HepG2 (cell line): Measurements from ENCODE around the gene LCN12. TPM values are rescaled to one million over a fixed set of nuclear protein-coding genes. Genes with fewer than 3 reads are reported as not detected.

ENCODE experiments used
- ATAC-seq: fragments of 200-7000 bp; cut with Tn5 transposase; 3 replicates; pipeline ENCODE4 v1.9.1; 2020; ENCODE audit warnings: mild to moderate bottlenecking, moderate library complexity
- BruUV-seq: library from RNA; stranded (reverse); fragments of 400-500 nt; replicated peaks from 2 replicates; lab custom pipeline; 2021; lab: Mats Ljungman, UMichigan
- CTCF ChIA-PET: fragments of 300-600 bp; formaldehyde crosslinking; extraction: SDS; loops from one replicate; lab custom pipeline; 2021; ENCODE audit warnings: low total read pairs, inconsistent platforms, low intra/inter-chr PET ratio; lab: Yijun Ruan, JAX
- POLR2A ChIA-PET: fragments of 350-600 bp; sonication (Branson Sonifier 250); formaldehyde crosslinking; loops from one replicate; lab custom pipeline; 2020; ENCODE audit warnings: antibody characterized with exemption, inconsistent platforms; lab: Yijun Ruan, JAX
- DNase-seq: peaks from one replicate; pipeline ENCODE4 v3.0.0-alpha.2; 2015; ENCODE audit warnings: low spot score
- FAIRE-seq: peaks from 3 replicates; lab custom pipeline; 2011; peaks lifted over from hg19 to GRCh38; lab: Jason Lieb, UNC
- H2AFZ ChIP-seq: one replicate; pipeline ENCODE4 v1.6.1; 2011; ENCODE audit warnings: low read length, inconsistent platforms
- H3K27ac ChIP-seq: fragments of 300-600 bp; 3 replicates; pipeline ENCODE4 v1.8.0; 2011; ENCODE audit warnings: mixed run types, mild to moderate bottlenecking, mixed read lengths, low read length, inconsistent platforms; ENCODE audit not compliant: insufficient read depth; ENCODE audit errors: extremely low read length
- H3K27me3 ChIP-seq, 2 experiments: fragments of 200-600 bp in 1 of 2; 2 replicates in 1 of 2; 3 replicates in 1 of 2; pipeline versions ENCODE4 v1.6.0 to v1.8.0; 2011; ENCODE audit warnings: low read length in 2 of 2, mild to moderate bottlenecking in 2 of 2, moderate library complexity in 2 of 2, inconsistent platforms in 1 of 2; ENCODE audit not compliant: insufficient read depth in 2 of 2, control insufficient read depth in 1 of 2
- H3K36me3 ChIP-seq, 2 experiments: fragments of 200-600 bp in 1 of 2; replicated peaks in 1 of 2; 2 replicates in 1 of 2; 3 replicates in 1 of 2; pipeline versions ENCODE4 v1.5.1 to v1.8.0; 2011; ENCODE audit warnings: low read length in 2 of 2, inconsistent platforms in 1 of 2; ENCODE audit not compliant: insufficient read depth in 2 of 2, control insufficient read depth in 1 of 2
- H3K4me1 ChIP-seq: 2 replicates; pipeline ENCODE4 v1.5.1; 2012; ENCODE audit warnings: low read length, inconsistent platforms; ENCODE audit not compliant: insufficient read depth
- H3K4me2 ChIP-seq: 2 replicates; pipeline ENCODE4 v1.6.0; 2011; ENCODE audit warnings: low read depth, low read length, inconsistent platforms
- H3K4me3 ChIP-seq, 3 experiments: fragments of 200-600 bp in 1 of 3; sonication (generic), shearing (Covaris generic) in 1 of 3; replicated peaks in 1 of 3; 2 replicates each; pipeline ENCODE4 v1.5.1; 2011 to 2016; ENCODE audit warnings: low read length in 3 of 3, inconsistent platforms in 2 of 3, low read depth in 2 of 3, mild to moderate bottlenecking in 2 of 3, control low read depth in 1 of 3, mixed read lengths in 1 of 3; ENCODE audit not compliant: insufficient read depth in 1 of 3
- H3K79me2 ChIP-seq: one replicate; pipeline ENCODE4 v1.6.1; 2011; ENCODE audit warnings: low read length, inconsistent platforms; ENCODE audit not compliant: insufficient read depth
- H3K9ac ChIP-seq: 2 replicates; pipeline ENCODE4 v1.6.0; 2011; ENCODE audit warnings: mild to moderate bottlenecking, low read depth, low read length, inconsistent platforms; ENCODE audit not compliant: insufficient read depth
- H3K9me3 ChIP-seq: 2 replicates; pipeline ENCODE4 v1.5.1; 2012; ENCODE audit warnings: mild to moderate bottlenecking, low read length
- H4K20me1 ChIP-seq: 2 replicates; pipeline ENCODE4 v1.6.0; 2011; ENCODE audit warnings: inconsistent platforms, mild to moderate bottlenecking, low read length, moderate library complexity; ENCODE audit not compliant: insufficient read depth
- FOXO4 ChIP-seq: sonication (generic); formaldehyde crosslinking; conservative IDR thresholded peaks from 2 replicates; pipeline ENCODE4 v1.8.1; 2023; ENCODE audit warnings: missing genetic modification reagents
- GATA4 ChIP-seq: sonication (generic); IDR thresholded peaks from 2 replicates; pipeline ENCODE4 v1.6.1; 2016; ENCODE audit warnings: antibody characterized with exemption, low read depth, borderline replicate concordance
- KDM5B ChIP-seq: sonication (generic); formaldehyde crosslinking; IDR thresholded peaks from 2 replicates; pipeline ENCODE4 v1.4.0; 2020; ENCODE audit warnings: missing genetic modification reagents, mild to moderate bottlenecking, borderline replicate concordance
- MAX ChIP-seq: IDR thresholded peaks from 2 replicates; pipeline ENCODE4 v1.6.1; 2012; ENCODE audit warnings: inconsistent platforms
- MAZ ChIP-seq, 2 experiments: sonication (generic) in 1 of 2; formaldehyde crosslinking in 1 of 2; IDR thresholded peaks; 2 replicates each; pipeline versions ENCODE4 v1.5.0 to v1.6.1; 2012 to 2020; ENCODE audit warnings: low read depth in 2 of 2, mild to moderate bottlenecking in 2 of 2, borderline replicate concordance in 1 of 2, improper control_type of control experiment in 1 of 2, low read length in 1 of 2, missing genetic modification reagents in 1 of 2, moderate library complexity in 1 of 2
- MEIS2 ChIP-seq: sonication (generic); formaldehyde crosslinking; IDR thresholded peaks from 2 replicates; pipeline ENCODE4 v1.9.0; 2021; ENCODE audit warnings: mild to moderate bottlenecking, missing genetic modification reagents
- MXI1 ChIP-seq: IDR thresholded peaks from 3 replicates; pipeline ENCODE4 v1.6.1; 2012; ENCODE audit warnings: low read depth, low read length, inconsistent platforms, borderline replicate concordance
- SAP130 ChIP-seq: IDR thresholded peaks from 2 replicates; pipeline ENCODE4 v1.6.1; 2016; ENCODE audit warnings: low read depth
- SATB2 ChIP-seq: sonication (generic); formaldehyde crosslinking; IDR thresholded peaks from 2 replicates; pipeline ENCODE4 v1.5.0; 2020; ENCODE audit warnings: missing genetic modification reagents
- STAG1 ChIP-seq: sonication (generic); formaldehyde crosslinking; IDR thresholded peaks from 2 replicates; pipeline ENCODE4 v1.4.0; 2020; ENCODE audit warnings: missing genetic modification reagents
- TMF1 ChIP-seq: sonication (generic); formaldehyde crosslinking; IDR thresholded peaks from 2 replicates; pipeline ENCODE4 v1.8.1; 2022; ENCODE audit warnings: low read depth, missing genetic modification reagents
- WIZ ChIP-seq: sonication (generic); formaldehyde crosslinking; IDR thresholded peaks from 2 replicates; pipeline ENCODE4 v1.5.1; 2020; ENCODE audit warnings: mild to moderate bottlenecking, missing genetic modification reagents
- ZNF256 ChIP-seq: sonication (generic); formaldehyde crosslinking; conservative IDR thresholded peaks from 2 replicates; pipeline ENCODE4 v1.4.0; 2020; ENCODE audit warnings: missing genetic modification reagents
- ZNF274 ChIP-seq: sonication (generic); formaldehyde crosslinking; IDR thresholded peaks from 2 replicates; pipeline ENCODE4 v1.5.1; 2020; ENCODE audit warnings: mild to moderate bottlenecking, missing genetic modification reagents
- ZNF496 ChIP-seq: sonication (generic); formaldehyde crosslinking; IDR thresholded peaks from 2 replicates; pipeline ENCODE4 v1.8.1; 2023; ENCODE audit warnings: mild to moderate bottlenecking, moderate library complexity, missing genetic modification reagents; ENCODE audit not compliant: insufficient replicate concordance
- ZNF615 ChIP-seq: sonication (generic); formaldehyde crosslinking; IDR thresholded peaks from 2 replicates; pipeline ENCODE4 v1.5.0; 2020; ENCODE audit warnings: mild to moderate bottlenecking, missing genetic modification reagents, borderline replicate concordance
- ZNF83 ChIP-seq: sonication (generic); formaldehyde crosslinking; IDR thresholded peaks from 2 replicates; pipeline ENCODE4 v1.4.0; 2020; ENCODE audit warnings: missing genetic modification reagents, mild to moderate bottlenecking, borderline replicate concordance
- WGBS: methylation state at CpG from one replicate; pipeline ENCODE4 v1.1.6; 2017; ENCODE audit warnings: low lambda C conversion rate; 5-methylcytosine and 5-hydroxymethylcytosine counted together
- in situ Hi-C: cut with HindIII; loops from 2 replicates; pipeline ENCODE4 v1.10.0; 2017; ENCODE audit warnings: low pct_unique_long_range_greater_than_20kb; ENCODE audit not compliant: extremely low pct_ligation_motif_present
- intact Hi-C: fragments of 100-400 bp; cut with micrococcal nuclease; formaldehyde crosslinking; loops from one replicate; pipeline ENCODE4 v1.10.0; 2022; ENCODE audit not compliant: unreplicated experiment
- polyA plus RNA-seq, 8 experiments: library from polyadenylated mRNA; depleted of rRNA in 3 of 8; stranded (reverse) in 7 of 8; unstranded in 1 of 8; fragments of >200 nt; fragmentation: Illumina TruSeq in 4 of 8; extraction: Trizol in 4 of 8; gene quantifications; 2 replicates each; pipeline versions ENCODE4 v1.2.1 to v1.2.3, GENCODE V29; 2011 to 2016; ENCODE audit warnings: low read depth in 4 of 8, missing spikeins in 1 of 8, mixed read lengths in 1 of 8; ENCODE audit not compliant: insufficient read depth in 1 of 8
- total RNA-seq, 5 experiments: library from RNA; depleted of rRNA; stranded (reverse); fragments of >200 nt; fragmentation: Illumina TruSeq; extraction: Trizol; gene quantifications; 2 replicates each; pipeline ENCODE4 v1.2.3, GENCODE V29; 2016; ENCODE audit warnings: low read depth in 1 of 5
- TF ChIP-seq, protein P1 (sequence below): sonication (generic); formaldehyde crosslinking; IDR thresholded peaks from 2 replicates; pipeline ENCODE4 v1.5.0; 2020; ENCODE audit warnings: mild to moderate bottlenecking, missing genetic modification reagents, moderate library complexity
- TF ChIP-seq, protein P2 (sequence below): sonication (generic); formaldehyde crosslinking; IDR thresholded peaks from 2 replicates; pipeline ENCODE4 v1.9.0; 2022; ENCODE audit warnings: missing genetic modification reagents, mild to moderate bottlenecking, borderline replicate concordance

Gene LCN12
- total and polyA plus RNA-seq, 2 of the 13 experiments (the other 11 are each of a cell fraction or from before 2014, with no cell fraction given): 3.4 to 6.9 TPM

GRCh38 chr9:136975644-136976043 is 23.6 kb downstream of the LCN12 start:
- H3K27ac ChIP-seq: no peak overlapping the region
- H4K20me1 ChIP-seq: no peaks in the 10 kb centered on the region
- H3K9ac ChIP-seq: no peak overlapping the region
- H2AFZ ChIP-seq: no peak overlapping the region
- peak; percentile 41 for ATAC-seq
- no peak for FAIRE-seq
- POLR2A ChIA-PET: no interaction called here
- H3K9me3 ChIP-seq: no peaks in the 10 kb centered on the region
- 0% methylated on average over 3 of the region's 14 CpGs for WGBS
- no peaks in the 10 kb centered on the region for H3K36me3 ChIP-seq
- peaks cover 41% of the 10 kb centered on the region for H3K4me1 ChIP-seq
- H3K27me3 ChIP-seq: peaks cover 20 to 66% of the 10 kb centered on the region in 2 experiments
- CTCF ChIA-PET: no interaction called here
- H3K4me2 ChIP-seq: no peak overlapping the region
- intact Hi-C loops: no loop called here
- no peak overlapping the region; a peak in 1 of 6 replicates for H3K4me3 ChIP-seq
- BruUV-seq: no TSS peak
- peak; percentile 42 for DNase-seq
- H3K79me2 ChIP-seq: no peaks in the 10 kb centered on the region
- in situ Hi-C loops: no loop called here
- TF ChIP-seq MXI1 (0 out of 3 replicates have a peak, but pooled peaks have one; percentile 36), FOXO4 (no peak), ZNF496 (CRISPR knock-in tag) (no peak), TMF1 (CRISPR knock-in tag) (no peak), SAP130 (CRISPR knock-in tag) (peak; percentile 42; the same call in 1 of the 2 replicates), ZNF256 (no peak), ZNF615 (CRISPR knock-in tag) (no peak), MAX (peak; percentile 45; the same call in 1 of the 2 replicates), MEIS2 (CRISPR knock-in tag) (no peak), WIZ (0 out of 2 replicates have a peak, but pooled peaks have one; percentile 50), MAZ (IDR thresholded peaks at IDR 0.05; ENCODE audit: borderline replicate concordance, low read depth, low read length) (0 out of 2 replicates have a peak, but pooled peaks have one; percentile 12), MAZ (CRISPR knock-in tag; IDR thresholded peaks at IDR 0.05; ENCODE audit: low read depth) (no peak), GATA4 (no peak), ZNF274 (CRISPR knock-in tag) (no peak), ZNF83 (CRISPR knock-in tag) (no peak), STAG1 (CRISPR knock-in tag) (peak; percentile 64), SATB2 (no peak), KDM5B (CRISPR knock-in tag) (peak; percentile 32; the same call in 1 of the 2 replicates)
- TF ChIP-seq, protein P1, sequence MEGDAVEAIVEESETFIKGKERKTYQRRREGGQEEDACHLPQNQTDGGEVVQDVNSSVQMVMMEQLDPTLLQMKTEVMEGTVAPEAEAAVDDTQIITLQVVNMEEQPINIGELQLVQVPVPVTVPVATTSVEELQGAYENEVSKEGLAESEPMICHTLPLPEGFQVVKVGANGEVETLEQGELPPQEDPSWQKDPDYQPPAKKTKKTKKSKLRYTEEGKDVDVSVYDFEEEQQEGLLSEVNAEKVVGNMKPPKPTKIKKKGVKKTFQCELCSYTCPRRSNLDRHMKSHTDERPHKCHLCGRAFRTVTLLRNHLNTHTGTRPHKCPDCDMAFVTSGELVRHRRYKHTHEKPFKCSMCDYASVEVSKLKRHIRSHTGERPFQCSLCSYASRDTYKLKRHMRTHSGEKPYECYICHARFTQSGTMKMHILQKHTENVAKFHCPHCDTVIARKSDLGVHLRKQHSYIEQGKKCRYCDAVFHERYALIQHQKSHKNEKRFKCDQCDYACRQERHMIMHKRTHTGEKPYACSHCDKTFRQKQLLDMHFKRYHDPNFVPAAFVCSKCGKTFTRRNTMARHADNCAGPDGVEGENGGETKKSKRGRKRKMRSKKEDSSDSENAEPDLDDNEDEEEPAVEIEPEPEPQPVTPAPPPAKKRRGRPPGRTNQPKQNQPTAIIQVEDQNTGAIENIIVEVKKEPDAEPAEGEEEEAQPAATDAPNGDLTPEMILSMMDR (CRISPR knock-in tag): peak; percentile 75
- TF ChIP-seq, protein P2, sequence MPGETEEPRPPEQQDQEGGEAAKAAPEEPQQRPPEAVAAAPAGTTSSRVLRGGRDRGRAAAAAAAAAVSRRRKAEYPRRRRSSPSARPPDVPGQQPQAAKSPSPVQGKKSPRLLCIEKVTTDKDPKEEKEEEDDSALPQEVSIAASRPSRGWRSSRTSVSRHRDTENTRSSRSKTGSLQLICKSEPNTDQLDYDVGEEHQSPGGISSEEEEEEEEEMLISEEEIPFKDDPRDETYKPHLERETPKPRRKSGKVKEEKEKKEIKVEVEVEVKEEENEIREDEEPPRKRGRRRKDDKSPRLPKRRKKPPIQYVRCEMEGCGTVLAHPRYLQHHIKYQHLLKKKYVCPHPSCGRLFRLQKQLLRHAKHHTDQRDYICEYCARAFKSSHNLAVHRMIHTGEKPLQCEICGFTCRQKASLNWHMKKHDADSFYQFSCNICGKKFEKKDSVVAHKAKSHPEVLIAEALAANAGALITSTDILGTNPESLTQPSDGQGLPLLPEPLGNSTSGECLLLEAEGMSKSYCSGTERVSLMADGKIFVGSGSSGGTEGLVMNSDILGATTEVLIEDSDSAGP (CRISPR knock-in tag): peak; percentile 40; the same call in 1 of the 2 replicates
